Measurements from ENCODE around the gene SPDEF. TPM values are rescaled to one million over a fixed set of nuclear protein-coding genes. Genes with fewer than 3 reads are reported as not detected.

Gene SPDEF
- total RNA-seq, 1 donor from 2014 or later: not detected

Other genes starting within 250 kb of the SPDEF start
- gene NUDT3, start 163.7 kb downstream of the SPDEF start, total RNA-seq: 24.3 and 25.0 TPM in 2 replicates
- gene RPS10, start 130.3 kb downstream of the SPDEF start, total RNA-seq: 1,291 and 1,536 TPM in 2 replicates
- not detected in 2 replicates for gene PACSIN1, start 90.3 kb downstream of the SPDEF start, total RNA-seq
- 42.4 and 57.8 TPM in 2 replicates for gene ILRUN, start 140.4 kb upstream of the SPDEF start, total RNA-seq
- 42.1 and 66.2 TPM in 2 replicates for gene SNRPC, start 201.2 kb upstream of the SPDEF start, total RNA-seq
- gene BLTP3A, start 235.8 kb upstream of the SPDEF start, total RNA-seq: 7.6 and 11.8 TPM in 2 replicates